ENCODE results near the gene ARFGAP1.
A peak's percentile ranks its signal among the peaks of the same experiment; 100 is the strongest.

Gene ARFGAP1

GRCh38 chr20:63272105-63273058 lies at the start of gene ARFGAP1:
Gene ARFGAP1, plus strand, starts transcription at chr20:63272813. Its CDS starts 2,768 bp downstream, at chr20:63275581.
- peak; percentile 83 to 87 for DNase-seq (ENCODE audit: low read depth in 2 of 2)

- DNase-seq (ENCODE audit: low read depth in 2 of 2) = peak in 1 of 2 experiments; percentile 40
Observed at GRCh38 chr20:63223121-63223825, 49.3 kb upstream of the ARFGAP1 start.

GRCh38 chr20:63223826-63224207 lies 48.8 kb upstream of the ARFGAP1 start:
- DNase-seq (ENCODE audit: low read depth in 2 of 2) = no peak

- DNase-seq (ENCODE audit: low read depth in 2 of 2) = no peak
Observed at GRCh38 chr20:63224412-63225081, 48.1 kb upstream of the ARFGAP1 start.

- DNase-seq (ENCODE audit: low read depth in 2 of 2) = no peak
Observed at GRCh38 chr20:63225082-63225454, 47.5 kb upstream of the ARFGAP1 start.

GRCh38 chr20:63226042-63226943 lies 46.3 kb upstream of the ARFGAP1 start:
- DNase-seq (ENCODE audit: low read depth in 2 of 2) = no peak

GRCh38 chr20:63227260-63227659 lies 45.4 kb upstream of the ARFGAP1 start:
- DNase-seq (ENCODE audit: low read depth in 2 of 2) = no peak

GRCh38 chr20:63228806-63229205 lies 43.8 kb upstream of the ARFGAP1 start:
- DNase-seq (ENCODE audit: low read depth in 2 of 2) = no peak

GRCh38 chr20:63230800-63231268 lies 41.8 kb upstream of the ARFGAP1 start:
- DNase-seq (ENCODE audit: low read depth in 2 of 2) = no peak

- DNase-seq (ENCODE audit: low read depth in 2 of 2) = no peak
Observed at GRCh38 chr20:63232235-63233060, 40.2 kb upstream of the ARFGAP1 start.

- no peak for DNase-seq (ENCODE audit: low read depth in 2 of 2)
Observed at GRCh38 chr20:63233061-63233344, 39.6 kb upstream of the ARFGAP1 start.

GRCh38 chr20:63233924-63234323 lies 38.7 kb upstream of the ARFGAP1 start:
- DNase-seq (ENCODE audit: low read depth in 2 of 2) = no peak

- no peak for DNase-seq (ENCODE audit: low read depth in 2 of 2)
Observed at GRCh38 chr20:63234693-63235398, 37.8 kb upstream of the ARFGAP1 start.

- DNase-seq (ENCODE audit: low read depth in 2 of 2) = no peak
Observed at GRCh38 chr20:63235399-63235983, 37.1 kb upstream of the ARFGAP1 start, which contains the start of gene BIRC7. Gene BIRC7, plus strand, starts transcription at chr20:63235905. Its CDS starts 192 bp downstream, at chr20:63236097.

- no peak for DNase-seq (ENCODE audit: low read depth in 2 of 2)
Observed at GRCh38 chr20:63236116-63236837, 36.3 kb upstream of the ARFGAP1 start.

- DNase-seq (ENCODE audit: low read depth in 2 of 2) = no peak
Observed at GRCh38 chr20:63238031-63238430, 34.6 kb upstream of the ARFGAP1 start.

GRCh38 chr20:63238514-63239125 lies 34.0 kb upstream of the ARFGAP1 start:
- DNase-seq (ENCODE audit: low read depth in 2 of 2) = no peak

GRCh38 chr20:63239431-63239830 lies 33.2 kb upstream of the ARFGAP1 start:
- DNase-seq (ENCODE audit: low read depth in 2 of 2) = no peak
